Measurements from ENCODE around the gene LAMA3. TPM values are rescaled to one million over a fixed set of nuclear protein-coding genes. Genes with fewer than 3 reads are reported as not detected.

The LAMA3 gene
- total RNA-seq: 10 to 100 TPM; 33.2 to 98.0 TPM
- long read RNA-seq, full-length matches to known transcripts: 5 of 20 reads
- long read RNA-seq, partial matches to known transcripts: 12 of 20 reads
- long read RNA-seq, other reads (novel, unspliced or antisense): 3 of 20 reads

- ATAC-seq: peak; percentile 82
Observed at GRCh38 chr18:23689031-23689615, at the start of gene LAMA3. TSS of gene LAMA3 (plus strand) at chr18:23689453. CDS start at chr18:23689684, 231 bp downstream.

GRCh38 chr18:23640052-23640451, 49.2 kb upstream of the LAMA3 start:
- DNase-seq (no peak), ATAC-seq (peak; percentile 61)
- intact Hi-C loops (cut with DNase I, micrococcal nuclease): no loop called here

More at GRCh38 chr18:23689031-23689615, at the start of gene LAMA3:
- DNase-seq: peak; percentile 50 to 66
- intact Hi-C loops (cut with DNase I, micrococcal nuclease): no loop called here

DNA sequence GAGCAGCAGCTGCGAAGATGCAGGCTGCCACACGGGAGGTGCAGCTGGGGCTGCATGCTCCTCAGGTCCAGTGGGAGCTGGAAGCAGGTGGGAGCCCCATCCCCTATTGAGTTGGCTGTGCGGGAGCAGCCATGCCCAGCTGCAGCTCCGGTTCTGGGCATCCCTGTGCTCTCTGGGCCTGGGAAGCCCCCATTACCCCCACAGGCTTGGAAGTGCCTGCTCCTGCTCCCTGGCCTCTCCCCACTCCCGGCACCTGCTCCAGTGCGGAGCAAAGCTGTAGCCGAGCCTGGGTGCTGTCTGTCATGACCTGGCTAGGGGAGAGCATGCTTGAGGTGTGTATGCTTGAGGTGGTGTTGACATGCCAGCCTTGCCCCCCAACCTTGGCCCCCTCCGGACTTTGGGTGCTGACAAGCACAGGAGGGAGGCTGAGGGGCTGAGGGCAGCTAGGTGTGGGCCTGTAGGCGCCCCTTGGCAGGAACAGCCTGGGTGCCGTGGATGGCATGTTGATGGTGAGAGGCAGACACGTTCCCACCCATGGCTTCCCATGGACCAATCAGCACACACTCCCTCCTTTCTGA, 48.0 kb upstream of the LAMA3 start:
- ATAC-seq: no peak

DNA sequence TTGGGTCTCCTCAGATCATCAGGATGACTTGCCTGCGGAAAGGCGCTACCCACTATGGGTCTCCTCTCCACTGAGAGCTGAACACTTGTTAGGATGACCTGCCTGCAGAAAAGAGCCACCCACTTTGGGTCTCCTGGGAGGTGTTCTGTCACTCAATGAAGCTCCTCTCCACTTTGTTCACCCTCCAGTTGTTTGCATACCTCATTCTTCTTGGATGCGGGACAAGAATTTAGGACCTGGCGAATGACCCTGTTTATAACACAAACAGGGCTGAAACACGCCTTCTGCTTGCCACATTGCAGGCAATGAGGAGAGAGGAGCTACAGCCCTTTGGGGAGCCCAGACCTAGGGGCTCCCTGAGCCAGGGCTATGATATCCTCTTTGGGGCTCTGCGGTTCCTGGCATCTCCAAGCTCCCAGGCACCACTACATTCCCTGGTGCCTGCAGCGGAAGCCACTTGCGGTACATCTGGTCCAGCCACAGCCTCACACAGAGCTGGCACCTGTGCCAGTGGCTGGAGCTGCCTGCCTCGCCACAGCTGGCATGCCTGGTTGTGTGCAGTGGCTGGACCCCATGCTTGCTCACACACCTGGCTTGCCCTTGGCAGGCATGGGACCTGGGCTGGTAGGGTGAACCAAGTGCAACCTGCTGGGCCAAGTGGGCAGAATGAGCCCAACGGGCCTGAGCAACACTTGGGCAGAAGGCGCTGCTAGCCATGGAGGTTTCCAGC, 47.2 kb upstream of the LAMA3 start:
- intact Hi-C loops (cut with DNase I, micrococcal nuclease): no loop called here
- DNase-seq (no peak), ATAC-seq (no peak)

More for the DNA sequence above, 48.0 kb upstream of the LAMA3 start:
- DNase-seq: no peak
- intact Hi-C loops (cut with DNase I, micrococcal nuclease): no loop called here

- no peak for ATAC-seq
- intact Hi-C loops (cut with DNase I, micrococcal nuclease): no loop called here
- DNase-seq: no peak
Observed at GRCh38 chr18:23643815-23644490, 45.3 kb upstream of the LAMA3 start.

DNA sequence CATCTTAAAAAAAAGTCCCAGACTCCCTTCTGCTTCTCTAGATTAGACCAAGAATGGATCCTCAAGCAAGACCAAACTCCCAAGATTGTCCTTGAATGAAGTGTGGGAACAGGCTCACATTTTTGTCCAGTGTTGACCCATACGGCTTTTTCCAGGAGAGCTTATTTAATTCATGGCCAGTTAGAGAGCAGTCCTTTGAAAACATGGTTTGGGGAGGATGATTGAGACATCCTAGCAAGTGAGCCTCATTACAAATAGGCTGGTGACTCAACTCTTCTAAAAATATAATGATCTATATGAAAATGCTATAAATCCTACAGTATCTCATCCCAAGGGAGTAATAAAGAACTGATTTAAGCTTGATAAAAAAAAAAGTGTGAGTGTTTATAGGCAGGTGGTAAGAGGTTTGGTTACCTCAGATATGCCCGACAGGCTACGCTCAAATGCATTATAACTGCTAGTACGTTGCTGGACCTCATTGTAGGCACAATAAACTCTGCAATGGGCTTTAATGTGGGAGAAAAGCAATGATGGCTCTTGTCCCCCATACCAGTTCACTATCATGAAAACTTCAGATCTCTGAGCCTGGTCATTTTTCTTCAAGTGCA, 43.6 kb upstream of the LAMA3 start:
- ATAC-seq (no peak), DNase-seq (no peak)
- intact Hi-C loops (cut with DNase I, micrococcal nuclease): no loop called here

- no peak for DNase-seq
- intact Hi-C loops (cut with DNase I, micrococcal nuclease): no loop called here
- ATAC-seq: no peak
Observed at GRCh38 chr18:23646282-23646681, 43.0 kb upstream of the LAMA3 start.

DNA sequence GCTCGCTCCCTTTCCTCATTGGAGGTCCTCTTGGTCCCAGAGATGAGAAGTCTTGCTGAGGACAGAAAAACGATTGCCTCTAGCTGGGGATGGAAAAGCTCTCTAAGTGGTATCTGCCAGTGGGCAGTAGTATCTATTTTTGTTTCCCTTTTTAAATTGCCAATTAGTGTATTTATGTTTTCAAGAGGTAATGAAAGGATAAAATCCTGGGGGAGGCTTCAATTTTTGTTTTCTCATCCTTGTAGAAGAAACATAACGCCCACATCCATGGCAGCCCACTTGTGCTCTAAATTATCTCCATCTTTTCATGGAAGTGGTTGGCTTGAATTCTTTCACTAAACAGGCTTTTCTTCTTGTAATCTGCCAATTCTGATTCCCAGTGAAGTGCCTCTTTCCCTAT, 40.8 kb upstream of the LAMA3 start:
- no peak for DNase-seq
- no peak for ATAC-seq
- intact Hi-C loops (cut with DNase I, micrococcal nuclease): no loop called here

GRCh38 chr18:23648940-23649607, 40.2 kb upstream of the LAMA3 start:
- ATAC-seq: no peak
- intact Hi-C loops (cut with DNase I, micrococcal nuclease): no loop called here
- DNase-seq: no peak

GRCh38 chr18:23650968-23651927, 38.0 kb upstream of the LAMA3 start:
- DNase-seq (no peak), ATAC-seq (peak; percentile 71)
- intact Hi-C loops (cut with DNase I, micrococcal nuclease): no loop called here

GRCh38 chr18:23652232-23652631, 37.0 kb upstream of the LAMA3 start:
- DNase-seq (no peak), ATAC-seq (no peak)
- intact Hi-C loops (cut with DNase I, micrococcal nuclease): no loop called here

GRCh38 chr18:23658285-23658684, 31.0 kb upstream of the LAMA3 start:
- DNase-seq (no peak), ATAC-seq (no peak)
- intact Hi-C loops (cut with DNase I, micrococcal nuclease): no loop called here

DNA sequence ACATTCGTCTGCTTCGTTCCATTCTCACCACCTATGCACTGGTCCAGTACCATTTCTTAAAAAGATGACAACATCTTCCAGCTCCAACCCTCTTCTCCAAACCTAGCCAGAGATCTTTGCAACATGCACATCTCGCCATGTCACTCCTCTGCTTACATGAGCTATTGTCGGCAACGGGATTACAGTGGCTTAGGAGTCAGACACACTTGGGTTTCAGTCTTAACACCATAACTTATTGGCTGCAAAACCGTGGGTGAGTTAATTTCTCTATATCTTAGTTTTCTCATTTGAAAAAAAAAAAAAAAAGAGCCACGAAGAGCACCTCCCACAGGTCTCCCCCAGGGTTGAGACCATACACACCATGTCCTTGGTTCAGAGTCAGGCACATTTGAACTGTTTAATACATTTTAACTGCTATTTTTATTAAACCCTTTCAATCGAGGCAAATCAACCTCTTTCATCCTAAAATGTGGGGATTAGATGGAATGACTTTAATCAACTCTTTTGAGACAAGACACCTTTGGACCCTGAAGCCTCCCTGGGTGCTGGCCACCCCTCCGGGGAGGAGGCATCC, 27.4 kb upstream of the LAMA3 start:
- no peak for DNase-seq
- ATAC-seq: no peak
- intact Hi-C loops (cut with DNase I, micrococcal nuclease): no loop called here

DNA sequence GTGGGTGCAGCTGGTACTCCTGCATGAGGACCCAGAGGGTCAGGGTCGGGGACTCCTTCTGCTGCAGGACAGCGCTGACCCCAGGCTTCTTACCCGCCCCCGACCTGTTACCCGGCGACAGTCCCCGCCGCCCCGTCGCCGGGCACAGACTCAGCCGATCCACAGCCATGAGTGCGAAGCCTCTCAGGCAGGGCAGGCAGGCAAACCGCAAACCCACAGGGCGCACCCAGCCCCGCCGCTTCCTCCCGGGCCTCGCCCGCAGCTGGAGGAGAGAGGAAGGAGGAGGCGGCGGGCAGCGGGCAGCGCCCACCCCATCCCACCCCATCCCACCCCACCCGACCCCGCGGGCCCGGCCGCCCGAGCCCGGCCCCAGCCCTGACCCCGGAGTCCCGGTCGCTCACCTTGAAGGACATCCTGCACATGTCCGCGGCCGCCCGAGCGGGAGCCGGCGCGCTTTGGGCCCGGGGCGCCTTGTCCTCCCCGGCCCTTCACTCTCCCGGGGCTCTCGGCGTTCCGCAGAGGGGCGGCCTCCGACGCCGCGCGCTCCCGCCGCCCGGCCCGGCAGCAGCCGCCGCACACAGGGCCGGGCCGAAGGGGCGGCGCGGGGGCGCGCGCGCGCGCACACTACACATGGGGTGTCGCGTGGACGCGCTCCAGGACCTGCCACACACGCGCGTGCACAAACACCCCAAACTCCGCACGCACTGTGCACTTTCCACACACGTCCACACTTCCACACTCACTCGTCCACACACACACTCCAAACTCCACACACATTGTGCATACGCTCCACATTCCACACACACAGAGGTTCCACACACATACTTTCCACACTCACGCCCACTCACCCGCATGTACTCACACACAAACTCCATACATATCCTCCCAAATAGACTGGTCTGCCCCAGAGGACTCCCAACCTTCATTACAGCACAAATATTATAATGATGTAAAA, 26.7 kb upstream of the LAMA3 start, which contains the start of gene ANKRD29:
Gene ANKRD29, minus strand, starts transcription at position 603 of the 955 bp plus-strand sequence. Its CDS starts 181 bp downstream, at position 422.
- ATAC-seq: peak; percentile 87
- DNase-seq: peak in 1 of 2 donors; percentile 49
- intact Hi-C loops (cut with DNase I, micrococcal nuclease): no loop called here

GRCh38 chr18:23664674-23665073, 24.6 kb upstream of the LAMA3 start:
- no peak for ATAC-seq
- DNase-seq: no peak
- intact Hi-C loops (cut with DNase I, micrococcal nuclease): no loop called here

DNA sequence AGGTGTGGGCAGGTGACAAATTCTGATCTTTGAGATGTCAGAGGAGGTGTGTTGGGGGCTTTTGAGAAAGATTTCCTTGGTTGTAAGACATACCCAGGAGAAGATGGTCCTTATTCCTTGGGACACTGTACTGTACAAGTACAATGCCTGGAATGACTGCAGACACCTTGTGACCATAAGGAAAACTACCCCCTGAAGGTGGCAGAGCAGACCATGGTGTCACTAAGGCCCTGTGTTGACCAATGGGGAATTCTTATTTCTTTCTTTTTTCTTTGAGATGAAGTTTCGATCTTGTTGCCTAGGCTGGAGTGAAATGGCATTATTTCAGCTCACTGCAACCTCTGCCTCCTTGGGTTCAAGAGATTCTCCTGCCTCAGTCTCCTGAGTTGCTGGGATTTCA, 22.1 kb upstream of the LAMA3 start:
- intact Hi-C loops (cut with DNase I, micrococcal nuclease): no loop called here
- ATAC-seq (no peak), DNase-seq (no peak)

Measured in left colon (tissue), 2 donors.